Measurements from ENCODE around the gene SEMA4G.

Gene SEMA4G

DNA sequence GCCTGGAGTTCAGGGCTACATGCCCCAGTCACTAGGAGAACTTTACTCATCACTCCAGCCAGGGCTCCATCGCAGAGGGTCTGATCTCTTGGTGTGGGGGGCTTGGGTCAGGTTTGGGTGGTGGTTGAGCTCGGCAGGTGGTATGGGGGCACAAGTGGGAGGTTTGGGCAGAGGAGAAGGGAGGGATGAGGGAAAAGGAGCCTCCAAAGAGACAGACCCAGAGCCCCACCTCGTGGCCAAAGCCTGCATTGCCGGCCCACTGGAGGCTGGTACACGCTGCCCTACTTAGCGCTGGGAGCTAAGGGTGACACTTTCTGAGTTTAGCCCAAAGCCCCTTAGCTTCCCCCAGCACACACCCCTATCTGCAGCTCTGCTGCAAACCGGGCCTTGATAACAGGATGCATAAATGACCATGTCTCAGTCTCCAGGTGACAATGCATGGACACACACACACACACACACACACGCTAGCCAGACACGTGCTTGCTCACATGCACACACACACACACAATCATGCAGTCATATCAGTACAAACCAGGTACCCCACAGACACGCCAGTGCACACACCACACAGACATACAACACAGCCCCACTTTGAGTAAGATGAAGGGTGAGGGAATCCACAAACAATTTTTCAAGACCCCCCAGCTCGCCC is 45.1 kb downstream of the SEMA4G start (continued):
- TF ChIP-seq, protein P1, sequence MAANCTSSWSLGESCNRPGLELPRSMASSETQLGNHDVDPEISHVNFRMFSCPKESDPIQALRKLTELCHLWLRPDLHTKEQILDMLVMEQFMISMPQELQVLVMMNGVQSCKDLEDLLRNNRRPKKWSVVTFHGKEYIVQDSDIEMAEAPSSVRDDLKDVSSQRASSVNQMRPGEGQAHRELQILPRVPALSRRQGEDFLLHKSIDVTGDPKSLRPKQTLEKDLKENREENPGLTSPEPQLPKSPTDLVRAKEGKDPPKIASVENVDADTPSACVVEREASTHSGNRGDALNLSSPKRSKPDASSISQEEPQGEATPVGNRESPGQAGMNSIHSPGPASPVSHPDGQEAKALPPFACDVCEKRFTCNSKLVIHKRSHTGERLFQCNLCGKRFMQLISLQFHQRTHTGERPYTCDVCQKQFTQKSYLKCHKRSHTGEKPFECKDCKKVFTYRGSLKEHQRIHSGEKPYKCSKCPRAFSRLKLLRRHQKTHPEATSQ (tag by site-specific recombination; IDR thresholded peaks at IDR 0.05), result no peak
- TF ChIP-seq ZNF10 (tag by site-specific recombination; IDR thresholded peaks at IDR 0.05) (no peak), ZNF24 (tag by site-specific recombination; IDR thresholded peaks at IDR 0.05) (no peak), WT1 (tag by site-specific recombination; IDR thresholded peaks at IDR 0.05) (peak; percentile 54; the same call in 1 of the 2 replicates), MEIS1 (CRISPR knock-in tag; IDR thresholded peaks at IDR 0.05; ENCODE audit: borderline replicate concordance) (no peak), ZBTB17 (tag by site-specific recombination; IDR thresholded peaks at IDR 0.05) (peak; percentile 76), GLIS1 (tag by site-specific recombination; IDR thresholded peaks at IDR 0.05) (peak; percentile 91), BCL6B (tag by site-specific recombination; IDR thresholded peaks at IDR 0.05) (no peak), ZNF501 (tag by site-specific recombination; IDR thresholded peaks at IDR 0.05) (no peak), TRIM28 (IDR thresholded peaks at IDR 0.05; ENCODE audit: borderline replicate concordance, low read length) (no peak), ZEB2 (tag by site-specific recombination; IDR thresholded peaks at IDR 0.05) (no peak), ZBTB1 (tag by site-specific recombination; IDR thresholded peaks at IDR 0.05) (no peak), KLF8 (tag by site-specific recombination; IDR thresholded peaks at IDR 0.05) (no peak), ZNF792 (tag by site-specific recombination; IDR thresholded peaks at IDR 0.05) (no peak), ZNF121 (tag by site-specific recombination; IDR thresholded peaks at IDR 0.05) (no peak), BCL11A (tag by site-specific recombination; IDR thresholded peaks at IDR 0.05; ENCODE audit: low read depth) (no peak), REST (tag by site-specific recombination; IDR thresholded peaks at IDR 0.05) (no peak), ZBTB44 (tag by site-specific recombination; IDR thresholded peaks at IDR 0.05) (no peak), ZNF404 (tag by site-specific recombination; IDR thresholded peaks at IDR 0.05) (no peak), ZNF791 (tag by site-specific recombination; IDR thresholded peaks at IDR 0.05) (no peak), ZFHX2 (tag by site-specific recombination; conservative IDR thresholded peaks at IDR 0.05) (peak; percentile 59), ZNF558 (tag by site-specific recombination; IDR thresholded peaks at IDR 0.05) (no peak), ZNF610 (tag by site-specific recombination; IDR thresholded peaks at IDR 0.05; ENCODE audit: borderline replicate concordance) (no peak), ZNF585B (tag by site-specific recombination; IDR thresholded peaks at IDR 0.05) (no peak), SCRT1 (tag by site-specific recombination; IDR thresholded peaks at IDR 0.05; ENCODE audit: borderline replicate concordance) (peak; percentile 67; the same call in 1 of the 2 replicates)
- TF ChIP-seq, protein P2, sequence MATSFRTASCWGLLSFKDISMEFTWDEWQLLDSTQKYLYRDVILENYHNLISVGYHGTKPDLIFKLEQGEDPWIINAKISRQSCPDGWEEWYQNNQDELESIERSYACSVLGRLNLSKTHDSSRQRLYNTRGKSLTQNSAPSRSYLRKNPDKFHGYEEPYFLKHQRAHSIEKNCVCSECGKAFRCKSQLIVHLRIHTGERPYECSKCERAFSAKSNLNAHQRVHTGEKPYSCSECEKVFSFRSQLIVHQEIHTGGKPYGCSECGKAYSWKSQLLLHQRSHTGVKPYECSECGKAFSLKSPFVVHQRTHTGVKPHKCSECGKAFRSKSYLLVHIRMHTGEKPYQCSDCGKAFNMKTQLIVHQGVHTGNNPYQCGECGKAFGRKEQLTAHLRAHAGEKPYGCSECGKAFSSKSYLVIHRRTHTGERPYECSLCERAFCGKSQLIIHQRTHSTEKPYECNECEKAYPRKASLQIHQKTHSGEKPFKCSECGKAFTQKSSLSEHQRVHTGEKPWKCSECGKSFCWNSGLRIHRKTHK (tag by site-specific recombination; IDR thresholded peaks at IDR 0.05), result no peak
- TF ChIP-seq, protein P3, sequence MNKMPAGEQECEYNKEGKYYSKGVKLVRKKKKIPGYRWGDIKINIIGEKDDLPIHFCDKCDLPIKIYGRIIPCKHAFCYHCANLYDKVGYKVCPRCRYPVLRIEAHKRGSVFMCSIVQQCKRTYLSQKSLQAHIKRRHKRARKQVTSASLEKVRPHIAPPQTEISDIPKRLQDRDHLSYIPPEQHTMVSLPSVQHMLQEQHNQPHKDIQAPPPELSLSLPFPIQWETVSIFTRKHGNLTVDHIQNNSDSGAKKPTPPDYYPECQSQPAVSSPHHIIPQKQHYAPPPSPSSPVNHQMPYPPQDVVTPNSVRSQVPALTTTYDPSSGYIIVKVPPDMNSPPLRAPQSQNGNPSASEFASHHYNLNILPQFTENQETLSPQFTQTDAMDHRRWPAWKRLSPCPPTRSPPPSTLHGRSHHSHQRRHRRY (tag by site-specific recombination; IDR thresholded peaks at IDR 0.05), result no peak
- TF ChIP-seq, protein P4, sequence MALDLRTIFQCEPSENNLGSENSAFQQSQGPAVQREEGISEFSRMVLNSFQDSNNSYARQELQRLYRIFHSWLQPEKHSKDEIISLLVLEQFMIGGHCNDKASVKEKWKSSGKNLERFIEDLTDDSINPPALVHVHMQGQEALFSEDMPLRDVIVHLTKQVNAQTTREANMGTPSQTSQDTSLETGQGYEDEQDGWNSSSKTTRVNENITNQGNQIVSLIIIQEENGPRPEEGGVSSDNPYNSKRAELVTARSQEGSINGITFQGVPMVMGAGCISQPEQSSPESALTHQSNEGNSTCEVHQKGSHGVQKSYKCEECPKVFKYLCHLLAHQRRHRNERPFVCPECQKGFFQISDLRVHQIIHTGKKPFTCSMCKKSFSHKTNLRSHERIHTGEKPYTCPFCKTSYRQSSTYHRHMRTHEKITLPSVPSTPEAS (tag by site-specific recombination; IDR thresholded peaks at IDR 0.05), result peak; percentile 92

All from HEK293 (cell line).